ENCODE data around the gene PRKCZ.
A peak's percentile ranks its signal among the peaks of the same experiment; 100 is the strongest.

The PRKCZ gene

GRCh38 chr1:2159124-2159523 lies 108.9 kb downstream of the PRKCZ start:
- no peak for DNase-seq (ENCODE audit: low spot score)

- DNase-seq (ENCODE audit: low spot score) = no peak
Observed at GRCh38 chr1:2160451-2161300, 110.5 kb downstream of the PRKCZ start.

- DNase-seq (ENCODE audit: low spot score) = no peak
Observed at GRCh38 chr1:2163205-2163604, 113.0 kb downstream of the PRKCZ start.

- DNase-seq (ENCODE audit: low spot score) = no peak
Observed at GRCh38 chr1:2165646-2166045, 115.4 kb downstream of the PRKCZ start.

- DNase-seq (ENCODE audit: low spot score) = no peak
Observed at GRCh38 chr1:2166254-2166653, 116.0 kb downstream of the PRKCZ start.

GRCh38 chr1:2166695-2167094 lies 116.5 kb downstream of the PRKCZ start:
- DNase-seq (ENCODE audit: low spot score) = no peak

GRCh38 chr1:2168090-2168489 lies 117.9 kb downstream of the PRKCZ start:
- no peak for DNase-seq (ENCODE audit: low spot score)

GRCh38 chr1:2168535-2168934 lies 118.3 kb downstream of the PRKCZ start:
- DNase-seq (ENCODE audit: low spot score) = no peak

GRCh38 chr1:2169200-2169836 lies 119.1 kb downstream of the PRKCZ start:
- DNase-seq (ENCODE audit: low spot score) = no peak

- no peak for DNase-seq (ENCODE audit: low spot score)
Observed at GRCh38 chr1:2170211-2170610, 120.0 kb downstream of the PRKCZ start.

GRCh38 chr1:2172012-2172411 lies 121.8 kb downstream of the PRKCZ start:
- no peak for DNase-seq (ENCODE audit: low spot score)

GRCh38 chr1:2172551-2173146 lies 122.4 kb downstream of the PRKCZ start:
- DNase-seq (ENCODE audit: low spot score) = no peak

- DNase-seq (ENCODE audit: low spot score) = no peak
Observed at GRCh38 chr1:2173546-2174347, 123.5 kb downstream of the PRKCZ start.

- DNase-seq (ENCODE audit: low spot score) = peak; percentile 69
Observed at GRCh38 chr1:2174348-2175054, 124.3 kb downstream of the PRKCZ start.

GRCh38 chr1:2175055-2175414 lies 124.8 kb downstream of the PRKCZ start:
- no peak for DNase-seq (ENCODE audit: low spot score)

GRCh38 chr1:2175681-2176454 lies 125.7 kb downstream of the PRKCZ start:
- no peak for DNase-seq (ENCODE audit: low spot score)

- no peak for DNase-seq (ENCODE audit: low spot score)
Observed at GRCh38 chr1:2176615-2177014, 126.4 kb downstream of the PRKCZ start.

- no peak for DNase-seq (ENCODE audit: low spot score)
Observed at GRCh38 chr1:2177541-2177940, 127.3 kb downstream of the PRKCZ start.

GRCh38 chr1:2177946-2178538 lies 127.8 kb downstream of the PRKCZ start:
- DNase-seq (ENCODE audit: low spot score) = no peak

- DNase-seq (ENCODE audit: low spot score) = no peak
Observed at GRCh38 chr1:2178875-2179274, 128.7 kb downstream of the PRKCZ start.

Data from RKO (cell line).